ENCODE measurements around the gene C11orf98. TPM values are rescaled to one million over a fixed set of nuclear protein-coding genes. Genes with fewer than 3 reads are reported as not detected.
A peak's percentile ranks its signal among the peaks of the same experiment; 100 is the strongest.

Gene C11orf98
- total RNA-seq, 2 donors from 2014 or later = 27.8 to 68.0 TPM

GRCh38 chr11:62613291-62613778, 51.7 kb downstream of the C11orf98 start:
- peak overlapping the region in 1 of 2 donors; percentile 75 for H3K4me3 ChIP-seq
- WGBS = 46% methylated on average over 7 of the region's 15 CpGs
- H3K27ac ChIP-seq = peak overlapping the region; percentile 97 to 98
- H3K9me3 ChIP-seq = no peaks in the 10 kb centered on the region
- no peaks in the 10 kb centered on the region for H3K36me3 ChIP-seq
- no peak for TF ChIP-seq POLR2A (IDR thresholded peaks at IDR 0.05)
- TF ChIP-seq CTCF (IDR thresholded peaks at IDR 0.05) = no peak
- DNase-seq (ENCODE audit: low spot score) = no peak
- no peaks in the 10 kb centered on the region for H3K27me3 ChIP-seq (replicated peaks; ENCODE audit: insufficient read depth)
- H3K4me1 ChIP-seq (replicated peaks) = peaks cover 3% of the 10 kb centered on the region
- intact Hi-C loops (cut with DNase I) = loop anchor here (5.0 kb wide), 1 partner anchor 66 kb away; the partner anchor contains the start of gene AHNAK

Small RNA genes within 50 kb of the gene (small RNA-seq; reads per million reads assigned to genes)
- 0 reads per million in 2 donors for gene SNORA57

Other genes with a start within 250 kb of the C11orf98 start
- gene SCGB1A1, start 246.2 kb downstream of the C11orf98 start, total RNA-seq = 100 to 1,000 TPM in 1 of 2 donors, 1 to 10 TPM in 1; 6.8 to 203 TPM
- 100 to 1,000 TPM; 367 to 434 TPM for gene AHNAK, start 118.4 kb downstream of the C11orf98 start, total RNA-seq
- gene EEF1G, start 91.3 kb downstream of the C11orf98 start, total RNA-seq = 1,000 to 10,000 TPM; 1,254 to 2,389 TPM
- 10 to 100 TPM; 26.6 to 30.6 TPM for gene TUT1, start 73.7 kb downstream of the C11orf98 start, total RNA-seq
- 100 to 1,000 TPM in 1 of 2 donors, 10 to 100 TPM in 1; 96.5 to 110 TPM for gene MTA2, start 63.3 kb downstream of the C11orf98 start, total RNA-seq
- 10 to 100 TPM; 50.2 to 80.1 TPM for gene EML3, start 52.4 kb downstream of the C11orf98 start, total RNA-seq
- 10 to 100 TPM in 1 of 2 donors, 1 to 10 TPM in 1; 8.0 to 12.7 TPM for gene ROM1, start 52.0 kb downstream of the C11orf98 start, total RNA-seq
- gene B3GAT3, start 43.2 kb downstream of the C11orf98 start, total RNA-seq = 10 to 100 TPM; 57.0 to 75.3 TPM
- 100 to 1,000 TPM; 163 to 199 TPM for gene GANAB, start 18.6 kb downstream of the C11orf98 start, total RNA-seq
- gene INTS5, start 11.9 kb downstream of the C11orf98 start, total RNA-seq = 10 to 100 TPM; 34.0 to 35.3 TPM
- 10 to 100 TPM in 1 of 2 donors, 1 to 10 TPM in 1; 9.7 to 20.2 TPM for gene CSKMT, start 102 bp upstream of the C11orf98 start, total RNA-seq
- gene UQCC3, start 6.5 kb upstream of the C11orf98 start, total RNA-seq = 10 to 100 TPM; 10.3 to 18.3 TPM
- gene LBHD1, start 7.1 kb upstream of the C11orf98 start, total RNA-seq = 10 to 100 TPM in 1 of 2 donors, 1 to 10 TPM in 1; 7.1 to 10.2 TPM
- gene UBXN1, start 13.9 kb upstream of the C11orf98 start, total RNA-seq = 100 to 1,000 TPM; 136 to 179 TPM
- 1 to 10 TPM; 2.8 to 8.0 TPM for gene LRRN4CL, start 24.3 kb upstream of the C11orf98 start, total RNA-seq
- gene BSCL2, start 42.2 kb upstream of the C11orf98 start, total RNA-seq = 100 to 1,000 TPM; 148 to 187 TPM
- not detected for gene GNG3, start 42.5 kb upstream of the C11orf98 start, total RNA-seq
- gene HNRNPUL2, start 62.2 kb upstream of the C11orf98 start, total RNA-seq = 10 to 100 TPM; 26.6 to 33.5 TPM
- gene TTC9C, start 63.3 kb upstream of the C11orf98 start, total RNA-seq = 10 to 100 TPM; 25.1 to 25.5 TPM
- 10 to 100 TPM; 14.8 to 19.1 TPM for gene ZBTB3, start 89.0 kb upstream of the C11orf98 start, total RNA-seq
- gene POLR2G, start 96.4 kb upstream of the C11orf98 start, total RNA-seq = 10 to 100 TPM; 97.2 to 98.3 TPM
- 10 to 100 TPM; 22.2 to 36.2 TPM for gene TAF6L, start 106.2 kb upstream of the C11orf98 start, total RNA-seq
- 100 to 1,000 TPM; 139 to 200 TPM for gene TMEM179B, start 122.2 kb upstream of the C11orf98 start, total RNA-seq
- 10 to 100 TPM; 35.8 to 73.6 TPM for gene TMEM223, start 126.8 kb upstream of the C11orf98 start, total RNA-seq
- gene NXF1, start 140.2 kb upstream of the C11orf98 start, total RNA-seq = 10 to 100 TPM; 75.6 to 98.2 TPM
- gene STX5, start 166.8 kb upstream of the C11orf98 start, total RNA-seq = 10 to 100 TPM; 34.5 to 57.5 TPM
- not detected for gene TEX54, start 167.6 kb upstream of the C11orf98 start, total RNA-seq
- gene WDR74, start 174.4 kb upstream of the C11orf98 start, total RNA-seq = 10 to 100 TPM; 44.5 to 46.1 TPM
- gene SLC3A2, start 215.7 kb upstream of the C11orf98 start, total RNA-seq = 100 to 1,000 TPM; 158 to 235 TPM